Measurements from ENCODE around the gene CDC42BPG. TPM values are rescaled to one million over a fixed set of nuclear protein-coding genes. Genes with fewer than 3 reads are reported as not detected.
A peak's percentile ranks its signal among the peaks of the same experiment; 100 is the strongest.

The CDC42BPG gene
- total and polyA plus RNA-seq, 9 of the 15 experiments (the other 6 are each of a cell fraction or from before 2014, with no cell fraction given): 0.04 to 8.8 (median 2.1) TPM

DNA sequence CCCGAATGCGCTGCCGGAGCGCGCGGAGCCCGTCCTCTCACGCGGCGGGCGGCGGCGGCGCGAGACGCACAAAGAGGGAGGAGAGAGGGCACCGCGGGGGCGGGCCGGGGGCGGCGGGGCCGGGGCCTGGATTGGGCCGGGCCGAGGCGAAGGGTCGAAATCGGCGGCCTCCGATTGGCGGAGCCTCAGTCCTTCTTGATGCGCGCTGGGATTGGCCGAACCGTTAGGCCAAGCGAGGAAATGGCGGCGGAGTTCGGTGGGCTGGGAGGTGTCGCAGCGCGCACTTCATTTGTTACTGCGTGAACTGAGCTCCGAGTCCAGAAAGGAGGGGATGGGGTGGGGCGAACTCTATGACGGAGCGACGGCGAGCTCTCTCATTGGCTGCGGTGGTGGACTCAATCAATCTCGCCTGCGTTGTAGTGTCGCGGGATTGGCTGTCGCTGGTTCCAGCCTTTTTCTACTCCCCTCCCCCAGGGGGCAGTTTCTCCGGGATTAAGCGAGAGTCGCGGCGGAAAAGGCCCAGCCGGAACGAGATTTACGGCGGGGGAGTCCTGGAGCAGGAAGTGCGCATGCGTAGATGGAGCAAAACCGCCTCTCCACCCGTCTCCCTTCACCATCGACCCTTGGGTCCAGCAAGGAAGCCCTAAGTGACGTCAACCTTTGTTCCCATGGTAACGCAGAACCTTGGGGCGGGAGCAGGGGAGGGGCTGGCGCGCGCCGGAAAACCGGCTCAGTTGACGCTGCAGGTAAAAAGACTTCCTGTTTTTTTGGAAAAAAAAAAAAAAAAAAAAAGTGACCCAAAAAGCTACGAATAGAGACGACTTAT is 65.8 kb downstream of the CDC42BPG start, which contains the start of gene SF1 (continued):
- TF ChIP-seq, protein P1, sequence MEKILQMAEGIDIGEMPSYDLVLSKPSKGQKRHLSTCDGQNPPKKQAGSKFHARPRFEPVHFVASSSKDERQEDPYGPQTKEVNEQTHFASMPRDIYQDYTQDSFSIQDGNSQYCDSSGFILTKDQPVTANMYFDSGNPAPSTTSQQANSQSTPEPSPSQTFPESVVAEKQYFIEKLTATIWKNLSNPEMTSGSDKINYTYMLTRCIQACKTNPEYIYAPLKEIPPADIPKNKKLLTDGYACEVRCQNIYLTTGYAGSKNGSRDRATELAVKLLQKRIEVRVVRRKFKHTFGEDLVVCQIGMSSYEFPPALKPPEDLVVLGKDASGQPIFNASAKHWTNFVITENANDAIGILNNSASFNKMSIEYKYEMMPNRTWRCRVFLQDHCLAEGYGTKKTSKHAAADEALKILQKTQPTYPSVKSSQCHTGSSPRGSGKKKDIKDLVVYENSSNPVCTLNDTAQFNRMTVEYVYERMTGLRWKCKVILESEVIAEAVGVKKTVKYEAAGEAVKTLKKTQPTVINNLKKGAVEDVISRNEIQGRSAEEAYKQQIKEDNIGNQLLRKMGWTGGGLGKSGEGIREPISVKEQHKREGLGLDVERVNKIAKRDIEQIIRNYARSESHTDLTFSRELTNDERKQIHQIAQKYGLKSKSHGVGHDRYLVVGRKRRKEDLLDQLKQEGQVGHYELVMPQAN (IDR thresholded peaks at IDR 0.05; ENCODE audit: borderline replicate concordance): 0 out of 2 replicates have a peak, but pooled peaks have one; percentile 9
- TF ChIP-seq EP300 (IDR thresholded peaks at IDR 0.05; ENCODE audit: low read length): peak; percentile 54
- peak; percentile 73; the same call in 1 of the 2 replicates for TF ChIP-seq SP1 (CRISPR knock-in tag; IDR thresholded peaks at IDR 0.05)
- TF ChIP-seq FOXP1 (CRISPR knock-in tag; IDR thresholded peaks at IDR 0.05): no peak
- TF ChIP-seq DACH1 (IDR thresholded peaks at IDR 0.05; ENCODE audit: partially characterized antibody): no peak
- peak; percentile 68 for TF ChIP-seq MAFF (IDR thresholded peaks at IDR 0.05; ENCODE audit: low read length)
- peak; percentile 90 for TF ChIP-seq HNRNPLL (IDR thresholded peaks at IDR 0.05; ENCODE audit: low read depth, low read length, poor library complexity, severe bottlenecking)
- no peak for TF ChIP-seq ZEB2 (IDR thresholded peaks at IDR 0.05)
- peak; percentile 90 for TF ChIP-seq EGR1 (conservative IDR thresholded peaks at IDR 0.05)
- no peak for TF ChIP-seq RBM39 (optimal IDR thresholded peaks at IDR 0.05; ENCODE audit: low read depth, low read length)
- TF ChIP-seq LEF1 (IDR thresholded peaks at IDR 0.05): no peak
- TF ChIP-seq SIN3A (IDR thresholded peaks at IDR 0.05; ENCODE audit: borderline replicate concordance in 2 of 2, control insufficient read depth in 1 of 2, low read depth in 2 of 2, low read length in 2 of 2): 0 out of 4 replicates have a peak, but pooled peaks have one; percentile 14 to 36
- peak; percentile 80 for TF ChIP-seq SUPT5H (IDR thresholded peaks at IDR 0.05)
- no peak for TF ChIP-seq MEF2A (IDR thresholded peaks at IDR 0.05; ENCODE audit: control insufficient read depth, low read depth, low read length)
- TF ChIP-seq ZBED1 (IDR thresholded peaks at IDR 0.05): peak; percentile 79; the same call in 1 of the 2 replicates
- TF ChIP-seq SIN3B (IDR thresholded peaks at IDR 0.05; ENCODE audit: low read depth): no peak; the same call in 1 of the 2 replicates
- no peak for TF ChIP-seq NCOA4 (IDR thresholded peaks at IDR 0.05; ENCODE audit: partially characterized antibody)
- no peak for TF ChIP-seq PTRF (tag; IDR thresholded peaks at IDR 0.05)
- TF ChIP-seq CREB1 (IDR thresholded peaks at IDR 0.05): peak; percentile 74
- TF ChIP-seq CREB1 (CRISPR knock-in tag; IDR thresholded peaks at IDR 0.05): peak; percentile 82
- TF ChIP-seq, protein P2, sequence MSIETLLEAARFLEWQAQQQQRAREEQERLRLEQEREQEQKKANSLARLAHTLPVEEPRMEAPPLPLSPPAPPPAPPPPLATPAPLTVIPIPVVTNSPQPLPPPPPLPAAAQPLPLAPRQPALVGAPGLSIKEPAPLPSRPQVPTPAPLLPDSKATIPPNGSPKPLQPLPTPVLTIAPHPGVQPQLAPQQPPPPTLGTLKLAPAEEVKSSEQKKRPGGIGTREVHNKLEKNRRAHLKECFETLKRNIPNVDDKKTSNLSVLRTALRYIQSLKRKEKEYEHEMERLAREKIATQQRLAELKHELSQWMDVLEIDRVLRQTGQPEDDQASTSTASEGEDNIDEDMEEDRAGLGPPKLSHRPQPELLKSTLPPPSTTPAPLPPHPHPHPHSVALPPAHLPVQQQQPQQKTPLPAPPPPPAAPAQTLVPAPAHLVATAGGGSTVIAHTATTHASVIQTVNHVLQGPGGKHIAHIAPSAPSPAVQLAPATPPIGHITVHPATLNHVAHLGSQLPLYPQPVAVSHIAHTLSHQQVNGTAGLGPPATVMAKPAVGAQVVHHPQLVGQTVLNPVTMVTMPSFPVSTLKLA (conservative IDR thresholded peaks at IDR 0.05): 0 out of 4 replicates have a peak, but pooled peaks of 1 of the 2 experiments have one; percentile 37
- TF ChIP-seq RBM34 (IDR thresholded peaks at IDR 0.05; ENCODE audit: borderline replicate concordance, insufficient read depth, low read length): no peak
- TF ChIP-seq ZNF197 (CRISPR knock-in tag; IDR thresholded peaks at IDR 0.05; ENCODE audit: low read depth): no peak
- TF ChIP-seq CBX3 (IDR thresholded peaks at IDR 0.05; ENCODE audit: borderline replicate concordance in 1 of 2, low read length in 2 of 2): no peak
- no peak; the same call in 1 of the 2 replicates for TF ChIP-seq GTF2E2 (tag; IDR thresholded peaks at IDR 0.05)
- TF ChIP-seq, protein P3, sequence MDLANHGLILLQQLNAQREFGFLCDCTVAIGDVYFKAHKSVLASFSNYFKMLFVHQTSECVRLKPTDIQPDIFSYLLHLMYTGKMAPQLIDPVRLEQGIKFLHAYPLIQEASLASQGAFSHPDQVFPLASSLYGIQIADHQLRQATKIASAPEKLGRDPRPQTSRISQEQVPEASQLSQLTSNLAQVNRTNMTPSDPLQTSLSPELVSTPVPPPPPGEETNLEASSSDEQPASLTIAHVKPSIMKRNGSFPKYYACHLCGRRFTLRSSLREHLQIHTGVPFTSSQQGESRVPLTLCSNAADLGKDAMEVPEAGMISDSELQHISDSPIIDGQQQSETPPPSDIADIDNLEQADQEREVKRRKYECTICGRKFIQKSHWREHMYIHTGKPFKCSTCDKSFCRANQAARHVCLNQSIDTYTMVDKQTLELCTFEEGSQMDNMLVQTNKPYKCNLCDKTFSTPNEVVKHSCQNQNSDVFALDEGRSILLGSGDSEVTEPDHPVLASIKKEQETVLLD (IDR thresholded peaks at IDR 0.05): peak; percentile 97

All from K562 (cell line).